ENCODE data around the gene ATXN7. TPM values are rescaled to one million over a fixed set of nuclear protein-coding genes. Genes with fewer than 3 reads are reported as not detected.
A peak's percentile ranks its signal among the peaks of the same experiment; 100 is the strongest.

Gene ATXN7
- total RNA-seq, 3 donors from 2014 or later (not counting 1 experiment from before 2014, with no cell fraction given) = 126 to 176 (median 146) TPM

- H3K4me3 ChIP-seq (ENCODE audit: low read length) = peak within 1 kb of the TSS; percentile 88
- Mint-ChIP-seq H3K27ac (peak within 1 kb of the TSS; percentile 84 to 89), H3K4me3 (peak within 1 kb of the TSS; percentile 85), H3K36me3 (no peaks in the 10 kb centered on the region), H3K27me3 (ENCODE audit: low read depth in 2 of 2) (peaks cover 12 to 21% of the 10 kb centered on the region in 2 donors), H3K9me3 (no peaks in the 10 kb centered on the region), H3K4me1 (peaks cover 22 to 24% of the 10 kb centered on the region in 2 donors)
- peaks cover 14% of the 10 kb centered on the region for H3K4me1 ChIP-seq (ENCODE audit: control insufficient read depth, insufficient read depth, low read length)
- TF ChIP-seq CTCF (IDR thresholded peaks at IDR 0.05) = peak; percentile 99
- under 1% methylated on average over 56 of the region's 59 CpGs for WGBS (ENCODE audit: insufficient coverage)
- intact Hi-C loops (cut with micrococcal nuclease) = loop anchor here (5.0 kb wide), 3 partner anchors 46 to 161 kb away; partner anchors contain the start of genes ATXN7, SCAANT1 and THOC7
- peak within 1 kb of the TSS; percentile 80 for H3K27ac ChIP-seq (ENCODE audit: low read length)
- peak; percentile 95 to 99 (median 97) for ATAC-seq
- H3K36me3 ChIP-seq (ENCODE audit: control insufficient read depth, insufficient read depth, low read length) = peaks cover 24% of the 10 kb centered on the region
- no peaks in the 10 kb centered on the region for H3K27me3 ChIP-seq (ENCODE audit: control insufficient read depth, insufficient read depth, low read length)
- H3K9me3 ChIP-seq (ENCODE audit: control insufficient read depth, insufficient read depth, low read length) = no peaks in the 10 kb centered on the region
- DNase-seq = peak; percentile 91 to 95
These were observed 159.7 kb downstream of the ATXN7 start, which contains the start of gene PSMD6 for GRCh38 chr3:64023187-64023860. Gene PSMD6, minus strand, starts transcription at chr3:64023494. Its CDS starts 75 bp downstream, at chr3:64023419.

- Histone ChIP-seq H3K27ac (ENCODE audit: low read length) (peak overlapping the region; percentile 80), H3K36me3 (ENCODE audit: control insufficient read depth, insufficient read depth, low read length) (peaks cover 19% of the 10 kb centered on the region), H3K4me1 (ENCODE audit: control insufficient read depth, insufficient read depth, low read length) (peaks cover 14% of the 10 kb centered on the region), H3K9me3 (ENCODE audit: control insufficient read depth, insufficient read depth, low read length) (no peaks in the 10 kb centered on the region), H3K27me3 (ENCODE audit: control insufficient read depth, insufficient read depth, low read length) (peaks cover under 1% of the 10 kb centered on the region), H3K4me3 (ENCODE audit: low read length) (peak overlapping the region; percentile 88)
- ATAC-seq (no peak), DNase-seq (no peak)
- H3K36me3 Mint-ChIP-seq = no peaks in the 10 kb centered on the region
- peaks cover 22 to 24% of the 10 kb centered on the region in 2 donors for H3K4me1 Mint-ChIP-seq
- intact Hi-C loops (cut with micrococcal nuclease) = loop anchor here (5.0 kb wide), 3 partner anchors 47 to 162 kb away; partner anchors contain the start of genes ATXN7, SCAANT1 and THOC7
- H3K27ac Mint-ChIP-seq = peak overlapping the region; percentile 84 to 89
- TF ChIP-seq CTCF (IDR thresholded peaks at IDR 0.05) = no peak
- peaks cover 14 to 26% of the 10 kb centered on the region in 2 donors for H3K27me3 Mint-ChIP-seq (ENCODE audit: low read depth in 2 of 2)
- 83% methylated on average over 5 of the region's 5 CpGs for WGBS (ENCODE audit: insufficient coverage)
- H3K4me3 Mint-ChIP-seq = peak overlapping the region; percentile 85
- no peaks in the 10 kb centered on the region for H3K9me3 Mint-ChIP-seq
These were observed 160.2 kb downstream of the ATXN7 start for GRCh38 chr3:64023861-64024223.

- Mint-ChIP-seq H3K4me3 (no peak overlapping the region), H3K27ac (no peak overlapping the region), H3K9me3 (no peaks in the 10 kb centered on the region), H3K27me3 (ENCODE audit: low read depth in 2 of 2) (peaks cover 24 to 31% of the 10 kb centered on the region in 2 donors), H3K4me1 (peaks cover 17 to 23% of the 10 kb centered on the region in 2 donors), H3K36me3 (no peaks in the 10 kb centered on the region)
- Histone ChIP-seq H3K27me3 (ENCODE audit: control insufficient read depth, insufficient read depth, low read length) (peaks cover 6% of the 10 kb centered on the region), H3K4me3 (ENCODE audit: low read length) (no peak overlapping the region), H3K27ac (ENCODE audit: low read length) (no peak overlapping the region), H3K9me3 (ENCODE audit: control insufficient read depth, insufficient read depth, low read length) (no peaks in the 10 kb centered on the region), H3K36me3 (ENCODE audit: control insufficient read depth, insufficient read depth, low read length) (no peaks in the 10 kb centered on the region), H3K4me1 (ENCODE audit: control insufficient read depth, insufficient read depth, low read length) (peaks cover 21% of the 10 kb centered on the region)
- 71% methylated on average over 1 of the region's 2 CpGs for WGBS (ENCODE audit: insufficient coverage)
- TF ChIP-seq CTCF (IDR thresholded peaks at IDR 0.05) = no peak
- intact Hi-C loops (cut with micrococcal nuclease) = no loop called here
- no peak for ATAC-seq
- no peak for DNase-seq
These were observed 162.7 kb downstream of the ATXN7 start for GRCh38 chr3:64026346-64026745.

Measured in natural killer cell (primary cell).